Smooth muscle cell (in vitro differentiated cells): Measurements from ENCODE around the gene GABBR2. TPM values are rescaled to one million over a fixed set of nuclear protein-coding genes. Genes with fewer than 3 reads are reported as not detected.

Experiments used
- DNase-seq: peaks from one replicate; lab custom pipeline; 2025; ENCODE audit not compliant: unreplicated experiment; lab: John Stamatoyannopoulos, UW
- H2AFZ ChIP-seq: fragments of 200-600 bp; sonication (generic); 2 replicates; pipeline ENCODE4 v1.6.0; 2016; ENCODE audit warnings: antibody characterized with exemption, low read depth, mild to moderate bottlenecking
- H3F3A ChIP-seq: fragments of 200-600 bp; sonication (generic); 2 replicates; pipeline ENCODE4 v1.6.0; 2017; ENCODE audit warnings: antibody characterized with exemption, low read depth
- H3K27ac ChIP-seq: fragments of 200-600 bp; sonication (generic); 2 replicates; pipeline ENCODE4 v1.5.1; 2016; ENCODE audit warnings: low read depth, mild to moderate bottlenecking
- H3K27me3 ChIP-seq: fragments of 200-600 bp; sonication (generic); 2 replicates; pipeline ENCODE4 v1.6.1; 2016; ENCODE audit warnings: low read depth, mild to moderate bottlenecking
- H3K36me3 ChIP-seq: fragments of 200-600 bp; sonication (generic); 2 replicates; pipeline ENCODE4 v1.5.1; 2016; ENCODE audit warnings: low read depth
- H3K4me1 ChIP-seq: fragments of 200-600 bp; sonication (generic); 2 replicates; pipeline ENCODE4 v1.5.1; 2016; ENCODE audit warnings: low read depth
- H3K4me2 ChIP-seq: fragments of 200-600 bp; sonication (generic); 2 replicates; pipeline ENCODE4 v1.6.0; 2016; ENCODE audit warnings: mild to moderate bottlenecking
- H3K4me3 ChIP-seq: fragments of 200-600 bp; sonication (generic); 2 replicates; pipeline ENCODE4 v1.5.1; 2016; ENCODE audit warnings: mild to moderate bottlenecking
- H3K79me2 ChIP-seq: fragments of 200-600 bp; sonication (generic); 2 replicates; pipeline ENCODE4 v1.6.0; 2016; ENCODE audit warnings: low read depth, mild to moderate bottlenecking
- H3K9ac ChIP-seq: fragments of 200-600 bp; sonication (generic); 2 replicates; pipeline ENCODE4 v1.6.0; 2016; ENCODE audit warnings: low read depth
- H3K9me3 ChIP-seq: fragments of 200-600 bp; sonication (generic); replicated peaks from 2 replicates; pipeline ENCODE4 v1.5.1; 2016; ENCODE audit warnings: low read depth
- H4K20me1 ChIP-seq: fragments of 200-600 bp; sonication (generic); 2 replicates; pipeline ENCODE4 v1.6.0; 2016; ENCODE audit warnings: low read depth
- CTCF ChIP-seq: fragments of 200-600 bp; sonication (generic); IDR thresholded peaks from 2 replicates; pipeline ENCODE4 v1.5.1; 2017; ENCODE audit warnings: borderline replicate concordance, mild to moderate bottlenecking, antibody characterized with exemption; ENCODE audit not compliant: insufficient read depth, poor library complexity, severe bottlenecking
- WGBS: methylation state at CpG from one replicate; pipeline ENCODE4 v1.1.7; 2016; ENCODE audit warnings: low lambda C conversion rate; 5-methylcytosine and 5-hydroxymethylcytosine counted together
- polyA plus RNA-seq: library from polyadenylated mRNA; unstranded; fragments of >200 nt; fragmentation: Nextera tagmentation; extraction: Ambion mirVana; gene quantifications from 2 replicates; pipeline ENCODE4 v1.2.1, GENCODE V29; 2016
- total RNA-seq: library from RNA; depleted of rRNA; stranded (reverse); fragments of >200 nt; gene quantifications from 2 replicates; pipeline ENCODE4 v1.2.3, GENCODE V29; 2014

GABBR2 gene
- total and polyA plus RNA-seq, 2 experiments from 2014 or later, result 0.25 TPM; not detected in 1

GRCh38 chr9:98551511-98552286 is 157.0 kb downstream of the GABBR2 start:
- Histone ChIP-seq H3K9me3 (no peaks in the 10 kb centered on the region), H3K4me2 (no peak overlapping the region), H3K9ac (no peak overlapping the region), H3K27ac (no peak overlapping the region), H4K20me1 (no peaks in the 10 kb centered on the region), H3K4me3 (no peak overlapping the region), H3K36me3 (no peaks in the 10 kb centered on the region), H3K4me1 (peaks cover 4% of the 10 kb centered on the region), H2AFZ (no peak overlapping the region), H3F3A (no peaks in the 10 kb centered on the region), H3K27me3 (no peaks in the 10 kb centered on the region), H3K79me2 (no peaks in the 10 kb centered on the region)
- WGBS, result 65% methylated on average over 11 of the region's 11 CpGs
- no peak for DNase-seq
- TF ChIP-seq CTCF, result no peak

- H3K9ac ChIP-seq, result no peak overlapping the region
- H3K36me3 ChIP-seq, result no peaks in the 10 kb centered on the region
- H3K79me2 ChIP-seq, result no peaks in the 10 kb centered on the region
- no peak overlapping the region for H3K4me3 ChIP-seq
- 75% methylated on average over 7 of the region's 7 CpGs for WGBS
- H3K4me1 ChIP-seq, result peaks cover 4% of the 10 kb centered on the region
- no peak overlapping the region for H3K27ac ChIP-seq
- no peaks in the 10 kb centered on the region for H3K9me3 ChIP-seq
- no peak for DNase-seq
- H2AFZ ChIP-seq, result no peak overlapping the region
- TF ChIP-seq CTCF, result no peak
- H3K4me2 ChIP-seq, result no peak overlapping the region
- no peaks in the 10 kb centered on the region for H3F3A ChIP-seq
- no peaks in the 10 kb centered on the region for H4K20me1 ChIP-seq
- peaks cover 2% of the 10 kb centered on the region for H3K27me3 ChIP-seq
These were observed 158.4 kb downstream of the GABBR2 start for GRCh38 chr9:98550206-98550820.

DNA sequence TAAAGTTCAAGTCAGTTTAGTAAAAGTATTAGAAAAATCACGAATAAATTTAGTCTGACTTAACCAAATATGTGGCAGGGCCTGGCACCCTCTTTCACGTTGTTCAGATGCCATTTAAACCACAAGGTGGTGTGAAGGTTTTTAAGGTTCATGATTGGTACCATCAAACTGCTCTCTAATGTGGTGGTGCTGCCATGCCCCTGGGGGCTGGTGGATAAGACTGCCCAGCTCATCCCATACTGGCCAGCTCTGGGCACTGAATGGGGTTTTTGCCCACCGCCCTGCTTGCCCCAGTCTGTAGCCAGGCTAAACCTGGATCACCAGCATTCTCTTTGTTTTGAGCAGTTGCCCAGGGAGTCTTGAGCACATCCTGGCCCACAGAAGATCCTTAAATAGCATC is 159.3 kb downstream of the GABBR2 start:
- H3K9ac ChIP-seq, result no peak overlapping the region
- no peak overlapping the region for H3K27ac ChIP-seq
- no peaks in the 10 kb centered on the region for H4K20me1 ChIP-seq
- DNase-seq, result no peak
- peaks cover 7% of the 10 kb centered on the region for H3K27me3 ChIP-seq
- no peak overlapping the region for H3K4me3 ChIP-seq
- H2AFZ ChIP-seq, result no peak overlapping the region
- no peaks in the 10 kb centered on the region for H3K36me3 ChIP-seq
- WGBS, result 91% methylated on average over 3 of the region's 3 CpGs
- H3F3A ChIP-seq, result no peaks in the 10 kb centered on the region
- no peaks in the 10 kb centered on the region for H3K79me2 ChIP-seq
- H3K4me1 ChIP-seq, result peaks cover 4% of the 10 kb centered on the region
- TF ChIP-seq CTCF, result no peak
- no peak overlapping the region for H3K4me2 ChIP-seq
- no peaks in the 10 kb centered on the region for H3K9me3 ChIP-seq
